Breast epithelium (tissue), 4 donors: ENCODE measurements around the gene FAM204A. TPM values are rescaled to one million over a fixed set of nuclear protein-coding genes. Genes with fewer than 3 reads are reported as not detected.

Experiments used
- DNase-seq, 2 donors: peaks; one replicate each; pipeline ENCODE4 v3.0.0-alpha.2; 2019; ENCODE audit warnings: low spot score in 2 of 2
- H3K27ac ChIP-seq, 2 donors: fragments of 200-600 bp; sonication (generic) in 1 of 2; one replicate each; pipeline ENCODE4 v1.5.1; 2016 to 2019; ENCODE audit warnings: mild to moderate bottlenecking in 1 of 2
- H3K27me3 ChIP-seq, 2 donors: fragments of 200-600 bp; sonication (generic) in 1 of 2; one replicate each; pipeline versions ENCODE4 v1.5.1 to v1.6.0; 2017 to 2019; ENCODE audit warnings: control low read depth in 1 of 2, mild to moderate bottlenecking in 1 of 2
- H3K36me3 ChIP-seq: fragments of 200-600 bp; one replicate; pipeline ENCODE4 v1.5.1; 2019
- H3K4me1 ChIP-seq, 2 donors: fragments of 200-600 bp; sonication (generic); one replicate each; pipeline ENCODE4 v1.5.1; 2016 to 2019; ENCODE audit warnings: control low read depth in 1 of 2
- H3K4me3 ChIP-seq, 3 donors: fragments of 200-600 bp; sonication (generic); 1 replicate in 2 of 3; 2 replicates in 1 of 3; pipeline ENCODE4 v1.5.1; 2016 to 2019; ENCODE audit warnings: mild to moderate bottlenecking in 3 of 3, moderate library complexity in 2 of 3
- H3K9me3 ChIP-seq, 2 donors: fragments of 200-600 bp; sonication (generic) in 1 of 2; one replicate each; pipeline ENCODE4 v1.5.1; 2016 to 2019; ENCODE audit warnings: control low read depth in 1 of 2
- POLR2A ChIP-seq: fragments of 450-650 bp; IDR thresholded peaks from one replicate; pipeline ENCODE4 v1.6.1; 2016; ENCODE audit warnings: antibody characterized with exemption, mild to moderate bottlenecking, moderate library complexity
- POLR2AphosphoS5 ChIP-seq, 3 donors: sonication (generic); formaldehyde crosslinking; IDR thresholded peaks; one replicate each; pipeline ENCODE4 v1.6.1; 2017; ENCODE audit warnings: antibody characterized with exemption in 3 of 3
- intact Hi-C: fragments of 100-400 bp; cut with DNase I; formaldehyde crosslinking; loops from one replicate; pipeline ENCODE4 v1.15.1; 2023; ENCODE audit warnings: low total_unique reads
- total RNA-seq, 3 donors: library from RNA; depleted of rRNA; stranded (reverse); fragments of >200 nt; gene quantifications; one replicate each; pipeline ENCODE4 v1.1.0, GENCODE V29; 2016
- TF ChIP-seq, protein P1 (sequence below), 3 donors: fragments of 450-650 bp; IDR thresholded peaks; one replicate each; pipeline ENCODE4 v1.5.1; 2016 to 2017; ENCODE audit warnings: antibody characterized with exemption in 3 of 3, mild to moderate bottlenecking in 3 of 3, moderate library complexity in 3 of 3

Gene FAM204A
- total RNA-seq, 3 donors from 2014 or later: 28.2 to 71.4 (median 59.6) TPM

DNA sequence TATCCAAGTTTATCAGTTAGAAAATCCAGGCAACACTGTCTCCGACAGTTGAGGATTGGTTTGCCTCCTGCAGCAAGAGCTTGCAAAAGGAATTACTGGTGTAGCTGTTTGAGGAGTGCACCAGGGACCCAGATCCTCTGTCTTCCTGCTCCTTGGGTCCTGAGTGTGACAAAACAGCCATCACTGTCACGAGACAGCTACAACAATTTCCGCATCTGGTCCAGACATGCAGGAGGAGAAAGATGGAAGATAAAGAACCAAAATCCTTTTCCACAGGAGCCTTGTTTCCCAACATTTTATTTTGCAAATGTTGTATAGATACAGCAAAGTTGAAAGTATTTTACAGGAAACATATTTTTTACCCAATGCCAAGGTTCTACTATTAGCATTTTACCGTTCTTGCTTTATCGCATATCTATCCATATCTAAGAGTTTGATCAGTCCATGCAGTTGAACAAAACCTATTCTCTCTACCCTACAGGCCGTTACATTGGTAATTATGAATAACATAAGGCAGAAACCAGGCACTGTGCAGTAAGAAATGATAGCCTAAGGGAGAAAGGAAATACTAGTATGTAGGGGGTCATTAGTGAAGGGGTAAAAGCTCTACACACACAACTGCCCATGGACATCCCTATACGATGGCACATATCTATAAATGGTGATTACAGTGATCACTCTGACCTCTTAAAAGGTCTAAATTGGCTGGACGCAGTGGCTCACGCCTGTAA, 54.9 kb downstream of the FAM204A start:
- no peak overlapping the region for H3K27ac ChIP-seq
- no peak for DNase-seq
- no peaks in the 10 kb centered on the region for H3K27me3 ChIP-seq
- no peaks in the 10 kb centered on the region for H3K36me3 ChIP-seq
- intact Hi-C loops: no loop called here
- no peaks in the 10 kb centered on the region for H3K4me1 ChIP-seq
- TF ChIP-seq POLR2A (no peak), POLR2AphosphoS5 (IDR thresholded peaks at IDR 0.05) (no peak)
- TF ChIP-seq, protein P1, sequence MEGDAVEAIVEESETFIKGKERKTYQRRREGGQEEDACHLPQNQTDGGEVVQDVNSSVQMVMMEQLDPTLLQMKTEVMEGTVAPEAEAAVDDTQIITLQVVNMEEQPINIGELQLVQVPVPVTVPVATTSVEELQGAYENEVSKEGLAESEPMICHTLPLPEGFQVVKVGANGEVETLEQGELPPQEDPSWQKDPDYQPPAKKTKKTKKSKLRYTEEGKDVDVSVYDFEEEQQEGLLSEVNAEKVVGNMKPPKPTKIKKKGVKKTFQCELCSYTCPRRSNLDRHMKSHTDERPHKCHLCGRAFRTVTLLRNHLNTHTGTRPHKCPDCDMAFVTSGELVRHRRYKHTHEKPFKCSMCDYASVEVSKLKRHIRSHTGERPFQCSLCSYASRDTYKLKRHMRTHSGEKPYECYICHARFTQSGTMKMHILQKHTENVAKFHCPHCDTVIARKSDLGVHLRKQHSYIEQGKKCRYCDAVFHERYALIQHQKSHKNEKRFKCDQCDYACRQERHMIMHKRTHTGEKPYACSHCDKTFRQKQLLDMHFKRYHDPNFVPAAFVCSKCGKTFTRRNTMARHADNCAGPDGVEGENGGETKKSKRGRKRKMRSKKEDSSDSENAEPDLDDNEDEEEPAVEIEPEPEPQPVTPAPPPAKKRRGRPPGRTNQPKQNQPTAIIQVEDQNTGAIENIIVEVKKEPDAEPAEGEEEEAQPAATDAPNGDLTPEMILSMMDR (IDR thresholded peaks at IDR 0.05): no peak
- H3K9me3 ChIP-seq: no peaks in the 10 kb centered on the region
- H3K4me3 ChIP-seq: no peak overlapping the region

DNA sequence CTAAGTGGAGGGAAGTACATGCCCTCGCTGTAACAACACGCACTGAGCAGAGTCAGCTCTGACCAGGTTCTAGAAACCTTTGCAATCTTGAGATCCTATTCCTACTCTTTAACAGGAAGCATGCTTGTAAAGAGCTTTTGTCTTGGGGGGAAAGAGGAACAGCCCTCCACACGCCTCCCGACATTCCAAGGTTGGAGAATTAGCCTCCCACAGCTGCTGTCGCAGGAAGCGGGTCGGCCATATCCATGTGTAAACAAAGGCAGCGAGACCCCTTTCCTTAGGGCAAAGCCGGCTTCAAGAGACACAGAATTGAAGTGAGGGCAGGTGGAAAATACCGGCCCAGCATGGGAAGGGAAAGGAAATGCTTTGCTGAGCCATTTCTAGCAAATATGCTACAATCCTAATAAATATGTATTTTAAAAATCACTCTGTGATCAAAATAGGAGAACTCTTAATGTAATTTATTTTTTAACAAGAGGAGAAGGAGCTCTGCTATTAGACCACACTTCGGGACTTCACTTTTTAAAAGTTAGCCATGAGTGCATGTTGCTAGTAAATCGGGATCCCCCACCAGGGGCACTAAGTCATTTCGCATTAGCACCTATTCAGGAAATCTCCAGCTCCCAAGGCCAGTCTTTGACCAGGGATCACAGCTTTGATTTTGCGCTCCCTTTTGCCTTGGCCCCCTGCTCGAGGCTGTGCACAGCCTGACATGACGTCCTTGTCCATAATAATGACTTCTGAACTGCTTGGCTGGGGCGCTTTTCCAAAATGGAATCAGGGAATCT, 55.9 kb downstream of the FAM204A start:
- H3K27me3 ChIP-seq: no peaks in the 10 kb centered on the region
- intact Hi-C loops: no loop called here
- no peak overlapping the region for H3K4me3 ChIP-seq
- H3K4me1 ChIP-seq: no peaks in the 10 kb centered on the region
- H3K9me3 ChIP-seq: no peaks in the 10 kb centered on the region
- H3K27ac ChIP-seq: no peak overlapping the region
- DNase-seq: no peak
- H3K36me3 ChIP-seq: no peaks in the 10 kb centered on the region
- TF ChIP-seq, protein P1 (IDR thresholded peaks at IDR 0.05): no peak
- TF ChIP-seq POLR2A (no peak), POLR2AphosphoS5 (IDR thresholded peaks at IDR 0.05) (no peak)

DNA sequence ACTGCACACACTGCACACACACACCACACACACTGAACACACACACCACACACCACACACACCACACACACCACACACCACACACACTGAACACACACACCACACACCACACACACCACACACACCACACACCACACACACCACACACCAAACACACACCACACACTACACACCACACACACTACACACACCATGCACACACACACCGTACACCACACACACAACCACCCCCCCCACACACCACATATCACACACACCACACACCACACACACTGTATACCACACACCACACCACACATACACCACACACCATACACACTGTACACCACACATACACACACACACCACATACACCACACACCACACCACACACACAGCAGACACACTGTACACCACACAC, 59.5 kb downstream of the FAM204A start:
- intact Hi-C loops: no loop called here
- DNase-seq: no peak
- TF ChIP-seq POLR2A: no peak
- TF ChIP-seq POLR2AphosphoS5 (IDR thresholded peaks at IDR 0.05): no peak
- TF ChIP-seq, protein P1 (IDR thresholded peaks at IDR 0.05): no peak
- no peaks in the 10 kb centered on the region for H3K27me3 ChIP-seq
- no peak overlapping the region for H3K4me3 ChIP-seq
- H3K27ac ChIP-seq: no peak overlapping the region
- H3K9me3 ChIP-seq: peaks cover 0 to 7% of the 10 kb centered on the region in 2 donors
- H3K4me1 ChIP-seq: no peaks in the 10 kb centered on the region
- no peaks in the 10 kb centered on the region for H3K36me3 ChIP-seq

DNA sequence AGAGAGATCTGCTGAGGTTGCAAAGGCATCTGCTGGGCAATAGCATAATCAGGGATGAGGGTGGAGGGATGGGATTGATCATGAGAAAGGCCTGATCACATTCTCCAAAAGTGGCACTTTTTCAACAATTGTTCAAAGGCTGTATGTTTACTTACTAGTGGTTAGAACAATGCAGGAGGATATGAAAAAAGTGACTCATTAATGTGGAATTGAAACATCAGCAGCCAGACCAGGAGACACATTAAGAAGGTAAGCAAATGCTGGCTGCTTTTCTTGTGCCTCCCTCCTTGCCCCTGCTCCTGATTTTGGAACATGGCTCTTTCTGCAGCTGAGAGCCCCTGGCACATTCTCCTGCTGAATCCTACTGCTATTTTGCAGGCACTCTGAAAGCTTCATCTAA, 63.5 kb downstream of the FAM204A start:
- peaks cover 0 to 9% of the 10 kb centered on the region in 2 donors for H3K9me3 ChIP-seq
- no peaks in the 10 kb centered on the region for H3K4me1 ChIP-seq
- no peak for TF ChIP-seq POLR2AphosphoS5 (IDR thresholded peaks at IDR 0.05)
- TF ChIP-seq POLR2A: no peak
- TF ChIP-seq, protein P1 (IDR thresholded peaks at IDR 0.05): no peak
- no peaks in the 10 kb centered on the region for H3K36me3 ChIP-seq
- intact Hi-C loops: no loop called here
- no peak overlapping the region for H3K4me3 ChIP-seq
- H3K27ac ChIP-seq: no peak overlapping the region
- H3K27me3 ChIP-seq: no peaks in the 10 kb centered on the region
- DNase-seq: no peak

DNA sequence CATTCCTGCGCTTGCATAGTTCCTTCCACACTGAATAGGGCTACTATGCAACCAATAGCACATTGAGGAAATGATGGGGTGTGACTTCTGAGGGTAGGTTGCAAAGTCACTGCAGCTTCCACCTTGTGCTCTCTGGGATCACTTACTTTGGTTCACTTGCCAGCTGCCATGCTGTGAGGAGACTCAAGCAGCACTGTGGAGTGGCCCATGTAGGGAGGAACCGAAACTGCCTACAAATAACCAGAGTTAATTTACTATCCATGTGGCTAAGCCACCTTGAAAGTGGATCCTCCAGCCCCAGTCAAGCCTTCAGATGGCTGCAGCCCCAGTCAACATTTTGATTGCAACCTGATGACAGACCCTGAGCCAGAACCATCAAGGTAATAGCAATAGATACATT, 64.3 kb downstream of the FAM204A start:
- Histone ChIP-seq H3K27ac (no peak overlapping the region), H3K36me3 (no peaks in the 10 kb centered on the region), H3K4me3 (no peak overlapping the region), H3K9me3 (peaks cover 0 to 9% of the 10 kb centered on the region in 2 donors), H3K27me3 (no peaks in the 10 kb centered on the region), H3K4me1 (no peaks in the 10 kb centered on the region)
- no peak for DNase-seq
- no peak for TF ChIP-seq POLR2A
- intact Hi-C loops: no loop called here
